ENCODE results near the gene OR52E8. TPM values are rescaled to one million over a fixed set of nuclear protein-coding genes. Genes with fewer than 3 reads are reported as not detected.

OR52E8 gene
- total RNA-seq: not detected

GRCh38 chr11:5857590-5857989, at the start of gene OR52E8:
Gene OR52E8 (minus strand): TSS chr11:5857690. CDS start chr11:5857690, 0 bp downstream.
- no peak for ATAC-seq
- DNase-seq (ENCODE audit: low spot score): no peak

GRCh38 chr11:5899534-5899933, 42.0 kb upstream of the OR52E8 start:
- ATAC-seq (no peak), DNase-seq (ENCODE audit: low spot score) (no peak)

- DNase-seq (ENCODE audit: low spot score) (no peak), ATAC-seq (no peak)
Measured at GRCh38 chr11:5892908-5893307, 35.4 kb upstream of the OR52E8 start, which contains the start of gene OR52E5. Gene OR52E5 (plus strand): TSS chr11:5893208. CDS start chr11:5900777, 7,569 bp downstream.

GRCh38 chr11:5891216-5891800, 33.8 kb upstream of the OR52E8 start:
- DNase-seq (ENCODE audit: low spot score): no peak
- ATAC-seq: peak; percentile 57

- DNase-seq (ENCODE audit: low spot score): no peak
Measured at GRCh38 chr11:5887661-5888060, 30.2 kb upstream of the OR52E8 start.

GRCh38 chr11:5887172-5887571, 29.7 kb upstream of the OR52E8 start:
- ATAC-seq (no peak), DNase-seq (ENCODE audit: low spot score) (no peak)

More at GRCh38 chr11:5887661-5888060, 30.2 kb upstream of the OR52E8 start:
- ATAC-seq: no peak

- no peak for DNase-seq (ENCODE audit: low spot score)
- no peak for ATAC-seq
Measured at GRCh38 chr11:5881756-5882155, 24.3 kb upstream of the OR52E8 start.

GRCh38 chr11:5880329-5880728, 22.8 kb upstream of the OR52E8 start, which contains the start of gene OR52E4:
Gene OR52E4 (plus strand): TSS chr11:5880629. CDS start chr11:5884293, 3,664 bp downstream.
- ATAC-seq (no peak), DNase-seq (ENCODE audit: low spot score) (no peak)

GRCh38 chr11:5878564-5878963, 21.1 kb upstream of the OR52E8 start:
- DNase-seq (ENCODE audit: low spot score): no peak
- no peak for ATAC-seq

GRCh38 chr11:5865826-5866225, 8.3 kb upstream of the OR52E8 start:
- DNase-seq (ENCODE audit: low spot score) (no peak), ATAC-seq (no peak)

- DNase-seq (ENCODE audit: low spot score): no peak
- ATAC-seq: no peak
Measured at GRCh38 chr11:5851002-5851401, 6.5 kb downstream of the OR52E8 start.

- ATAC-seq (no peak), DNase-seq (ENCODE audit: low spot score) (no peak)
Measured at GRCh38 chr11:5847711-5848110, 9.8 kb downstream of the OR52E8 start.

- ATAC-seq: no peak
- no peak for DNase-seq (ENCODE audit: low spot score)
Measured at GRCh38 chr11:5846701-5847100, 10.8 kb downstream of the OR52E8 start.

- DNase-seq (ENCODE audit: low spot score) (no peak), ATAC-seq (no peak)
Measured at GRCh38 chr11:5841797-5842196, 15.7 kb downstream of the OR52E8 start, which contains the start of gene OR52E6. Gene OR52E6 (minus strand): TSS chr11:5841897. CDS start chr11:5841897, 0 bp downstream.

- ATAC-seq: no peak
Measured at GRCh38 chr11:5837695-5838094, 19.8 kb downstream of the OR52E8 start.

GRCh38 chr11:5833446-5833845, 24.0 kb downstream of the OR52E8 start:
- DNase-seq (ENCODE audit: low spot score): no peak
- ATAC-seq: no peak

More at GRCh38 chr11:5837695-5838094, 19.8 kb downstream of the OR52E8 start:
- DNase-seq (ENCODE audit: low spot score): no peak

- DNase-seq (ENCODE audit: low spot score) (no peak), ATAC-seq (no peak)
Measured at GRCh38 chr11:5831196-5831829, 26.2 kb downstream of the OR52E8 start.

- no peak for ATAC-seq
Measured at GRCh38 chr11:5818245-5818886, 39.1 kb downstream of the OR52E8 start.

GRCh38 chr11:5815534-5815933, 42.0 kb downstream of the OR52E8 start:
- no peak for DNase-seq (ENCODE audit: low spot score)
- no peak for ATAC-seq

More at GRCh38 chr11:5818245-5818886, 39.1 kb downstream of the OR52E8 start:
- DNase-seq (ENCODE audit: low spot score): no peak

- no peak for DNase-seq (ENCODE audit: low spot score)
- ATAC-seq: no peak
Measured at GRCh38 chr11:5809905-5810795, 47.3 kb downstream of the OR52E8 start.

- ATAC-seq: peak; percentile 33
- DNase-seq (ENCODE audit: low spot score): no peak
Measured at GRCh38 chr11:5809122-5809519, 48.4 kb downstream of the OR52E8 start.

Measured in left lobe of liver (tissue), 2 donors.